ENCODE data around the gene ADAMTS13. TPM values are rescaled to one million over a fixed set of nuclear protein-coding genes. Genes with fewer than 3 reads are reported as not detected.

ADAMTS13 gene
- total RNA-seq, 2 donors from 2014 or later = 2.0 to 2.4 TPM

DNA sequence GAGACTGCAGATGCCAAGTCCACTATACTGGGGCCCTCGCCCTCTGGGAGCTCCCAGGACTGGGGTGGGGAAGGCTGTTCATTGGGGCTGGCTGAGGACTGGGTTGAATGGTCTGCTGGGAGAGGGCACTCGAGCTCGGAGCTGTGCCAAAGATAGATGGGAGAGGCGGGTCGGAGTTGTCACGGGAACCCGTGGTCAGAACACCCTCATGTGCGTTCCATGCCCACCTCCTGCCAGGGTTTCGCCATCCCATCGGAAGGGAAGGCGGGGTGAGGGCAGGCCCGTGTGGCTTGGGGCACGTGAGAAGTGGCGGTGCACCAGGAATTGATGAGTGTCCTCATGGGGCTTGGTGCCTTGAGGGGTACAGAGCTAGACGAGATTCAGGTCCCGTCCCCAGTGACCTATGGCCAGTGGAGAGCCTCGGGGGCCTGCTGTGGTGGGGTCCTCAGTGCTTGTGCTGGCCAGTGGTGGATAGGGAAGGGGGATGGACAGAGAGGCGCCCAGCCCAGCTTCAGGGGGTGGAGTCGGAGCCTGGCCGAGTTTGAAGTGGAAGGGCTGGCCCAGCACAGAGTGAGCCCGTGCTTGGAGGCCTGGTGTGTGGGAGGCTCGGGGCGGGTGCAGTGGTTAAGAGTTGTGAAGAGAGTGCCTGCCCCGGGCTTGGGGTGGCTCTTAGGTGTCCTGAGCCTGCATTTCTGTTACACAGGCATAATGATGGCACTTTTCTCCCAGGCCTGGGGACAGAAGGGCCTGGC lies 41.9 kb downstream of the ADAMTS13 start:
- no peaks in the 10 kb centered on the region for H3K36me3 ChIP-seq
- peaks cover 0 to 15% of the 10 kb centered on the region in 2 donors for H3K4me1 ChIP-seq
- H3K27me3 ChIP-seq = no peaks in the 10 kb centered on the region
- no peak overlapping the region for H3K4me3 ChIP-seq
- H3K9me3 ChIP-seq = no peaks in the 10 kb centered on the region
- TF ChIP-seq, protein P1, sequence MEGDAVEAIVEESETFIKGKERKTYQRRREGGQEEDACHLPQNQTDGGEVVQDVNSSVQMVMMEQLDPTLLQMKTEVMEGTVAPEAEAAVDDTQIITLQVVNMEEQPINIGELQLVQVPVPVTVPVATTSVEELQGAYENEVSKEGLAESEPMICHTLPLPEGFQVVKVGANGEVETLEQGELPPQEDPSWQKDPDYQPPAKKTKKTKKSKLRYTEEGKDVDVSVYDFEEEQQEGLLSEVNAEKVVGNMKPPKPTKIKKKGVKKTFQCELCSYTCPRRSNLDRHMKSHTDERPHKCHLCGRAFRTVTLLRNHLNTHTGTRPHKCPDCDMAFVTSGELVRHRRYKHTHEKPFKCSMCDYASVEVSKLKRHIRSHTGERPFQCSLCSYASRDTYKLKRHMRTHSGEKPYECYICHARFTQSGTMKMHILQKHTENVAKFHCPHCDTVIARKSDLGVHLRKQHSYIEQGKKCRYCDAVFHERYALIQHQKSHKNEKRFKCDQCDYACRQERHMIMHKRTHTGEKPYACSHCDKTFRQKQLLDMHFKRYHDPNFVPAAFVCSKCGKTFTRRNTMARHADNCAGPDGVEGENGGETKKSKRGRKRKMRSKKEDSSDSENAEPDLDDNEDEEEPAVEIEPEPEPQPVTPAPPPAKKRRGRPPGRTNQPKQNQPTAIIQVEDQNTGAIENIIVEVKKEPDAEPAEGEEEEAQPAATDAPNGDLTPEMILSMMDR (IDR thresholded peaks at IDR 0.05) = no peak
- no peak for DNase-seq (ENCODE audit: low spot score)
- H3K27ac ChIP-seq = no peak overlapping the region

DNA sequence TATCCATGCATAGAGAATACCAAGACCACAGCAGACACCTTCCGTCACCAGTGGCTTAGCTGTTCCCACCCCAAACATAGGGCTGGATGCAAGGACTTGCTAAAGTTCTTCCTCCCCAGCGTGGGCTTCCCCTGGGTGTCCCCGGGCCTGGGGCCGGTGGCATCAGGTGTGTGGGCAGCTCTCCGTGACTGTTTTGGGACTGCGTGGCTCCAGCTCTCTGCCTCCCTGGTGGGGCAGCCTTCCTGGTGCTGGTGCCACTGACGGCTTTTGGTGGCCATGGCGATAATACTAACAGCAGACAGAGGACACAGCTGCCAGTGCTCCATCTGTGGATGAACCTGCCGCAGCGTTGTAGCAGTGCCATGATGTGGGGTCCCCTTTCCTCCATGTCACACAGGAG lies 42.5 kb downstream of the ADAMTS13 start:
- peaks cover 0 to 12% of the 10 kb centered on the region in 2 donors for H3K4me1 ChIP-seq
- TF ChIP-seq, protein P1 (IDR thresholded peaks at IDR 0.05) = no peak
- no peak overlapping the region for H3K27ac ChIP-seq
- H3K36me3 ChIP-seq = no peaks in the 10 kb centered on the region
- H3K4me3 ChIP-seq = no peak overlapping the region
- no peaks in the 10 kb centered on the region for H3K27me3 ChIP-seq
- no peaks in the 10 kb centered on the region for H3K9me3 ChIP-seq
- no peak for DNase-seq (ENCODE audit: low spot score)

DNA sequence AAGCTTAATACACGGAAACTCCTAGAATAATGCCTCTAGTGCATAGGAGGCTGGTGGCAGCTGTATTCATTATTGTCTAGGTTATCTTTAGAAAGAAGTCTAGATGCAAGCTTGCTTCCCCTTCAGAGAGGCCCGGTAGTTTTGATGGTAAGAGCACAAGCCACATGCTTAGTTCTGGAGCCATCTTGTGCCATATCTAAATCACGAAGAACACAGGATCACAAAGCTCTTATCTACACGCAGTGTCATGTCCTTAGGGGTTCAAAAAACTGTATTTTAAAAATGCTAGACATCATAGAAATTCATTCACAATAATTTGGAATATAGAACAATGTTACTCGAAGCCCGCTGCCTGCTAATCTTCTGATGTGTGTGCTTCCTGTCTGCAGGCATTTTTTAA lies 43.8 kb downstream of the ADAMTS13 start:
- H3K27ac ChIP-seq = no peak overlapping the region
- H3K27me3 ChIP-seq = no peaks in the 10 kb centered on the region
- H3K9me3 ChIP-seq = no peaks in the 10 kb centered on the region
- no peak for DNase-seq (ENCODE audit: low spot score)
- no peaks in the 10 kb centered on the region for H3K36me3 ChIP-seq
- peaks cover 0 to 3% of the 10 kb centered on the region in 2 donors for H3K4me1 ChIP-seq
- no peak overlapping the region for H3K4me3 ChIP-seq
- TF ChIP-seq, protein P1 (IDR thresholded peaks at IDR 0.05) = no peak

DNA sequence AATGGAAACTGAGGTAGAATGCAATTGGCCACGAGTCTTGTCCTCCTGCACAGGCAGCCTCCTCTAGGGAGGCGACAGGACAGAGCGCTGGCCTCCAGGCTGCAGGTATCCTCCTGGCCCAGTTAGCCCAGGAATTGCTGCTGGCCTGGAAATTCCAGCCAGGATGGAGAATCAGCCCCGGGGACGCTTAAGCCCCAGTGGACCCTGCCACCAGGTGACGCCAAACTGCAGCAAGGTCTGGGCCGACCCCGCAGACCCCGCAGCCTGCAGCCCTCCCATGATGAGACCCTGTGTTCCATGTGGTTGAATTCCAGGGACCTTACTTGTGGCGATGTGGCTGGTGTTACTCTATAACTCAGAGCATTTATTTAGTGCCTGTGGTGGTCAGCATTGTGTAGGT lies 44.9 kb downstream of the ADAMTS13 start:
- Histone ChIP-seq H3K4me1 (no peaks in the 10 kb centered on the region), H3K27me3 (no peaks in the 10 kb centered on the region), H3K4me3 (no peak overlapping the region), H3K9me3 (no peaks in the 10 kb centered on the region), H3K36me3 (no peaks in the 10 kb centered on the region), H3K27ac (no peak overlapping the region)
- DNase-seq (ENCODE audit: low spot score) = no peak
- TF ChIP-seq, protein P1 (IDR thresholded peaks at IDR 0.05) = no peak

DNA sequence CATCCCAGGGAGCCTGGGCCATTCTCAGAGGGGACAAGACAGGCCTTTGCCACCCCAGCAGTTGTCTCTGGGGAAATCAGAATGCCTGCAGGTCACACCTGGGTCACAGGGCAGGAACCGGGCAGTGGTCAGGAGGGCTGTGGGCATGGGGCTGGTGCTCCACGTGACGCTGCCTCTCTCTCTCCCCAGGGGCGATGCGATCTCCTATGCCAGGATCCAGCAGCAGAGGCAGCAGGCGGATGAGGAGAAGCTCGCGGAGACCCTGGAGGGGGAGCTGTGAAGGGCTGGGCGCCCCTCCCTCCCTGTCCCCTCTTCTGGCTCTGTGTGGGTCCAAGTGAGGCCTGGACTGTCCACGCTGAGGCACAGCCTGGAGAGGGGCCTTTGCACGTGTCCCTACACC lies 46.2 kb downstream of the ADAMTS13 start:
- no peaks in the 10 kb centered on the region for H3K36me3 ChIP-seq

More for the DNA sequence above, 46.2 kb downstream of the ADAMTS13 start:
- no peaks in the 10 kb centered on the region for H3K4me1 ChIP-seq
- H3K4me3 ChIP-seq = no peak overlapping the region
- H3K27me3 ChIP-seq = no peaks in the 10 kb centered on the region
- no peaks in the 10 kb centered on the region for H3K9me3 ChIP-seq
- no peak overlapping the region for H3K27ac ChIP-seq
- no peak for DNase-seq (ENCODE audit: low spot score)
- TF ChIP-seq, protein P1 (IDR thresholded peaks at IDR 0.05) = no peak

All from right atrium auricular region (tissue), 2 donors.